AG04449 (cell line): Measurements from ENCODE around the gene ADGRL3.

Source experiments
- CTCF ChIA-PET: fragments of 350-600 bp; formaldehyde crosslinking; extraction: SDS; loops from one replicate; lab custom pipeline; 2021; ENCODE audit warnings: antibody characterized with exemption; lab: Yijun Ruan, JAX
- POLR2A ChIA-PET: fragments of 400-600, 350-600 bp; formaldehyde crosslinking; extraction: SDS; loops from one replicate; lab custom pipeline; 2020; ENCODE audit warnings: antibody characterized with exemption, inconsistent platforms; lab: Yijun Ruan, JAX
- DNase-seq: peaks from one replicate; pipeline ENCODE4 v3.0.0-alpha.2; 2010; ENCODE audit warnings: low read depth, low spot score
- H3K4me3 ChIP-seq: 2 replicates; pipeline ENCODE4 v1.5.1; 2011; ENCODE audit warnings: low read depth, mild to moderate bottlenecking, control low read depth, low read length
- TF ChIP-seq, protein P1 (sequence below): IDR thresholded peaks from one replicate; pipeline ENCODE4 v1.5.1; 2011; ENCODE audit warnings: mild to moderate bottlenecking, moderate library complexity, low read length, control low read depth, inconsistent platforms; ENCODE audit not compliant: insufficient read depth; ENCODE audit errors: missing control alignments

Gene ADGRL3

GRCh38 chr4:61882381-61882780 is 682.3 kb downstream of the ADGRL3 start:
- ChIA-PET CTCF (no interaction called here), POLR2A (no interaction called here)
- H3K4me3 ChIP-seq: no peak overlapping the region
- no peak for DNase-seq
- TF ChIP-seq, protein P1, sequence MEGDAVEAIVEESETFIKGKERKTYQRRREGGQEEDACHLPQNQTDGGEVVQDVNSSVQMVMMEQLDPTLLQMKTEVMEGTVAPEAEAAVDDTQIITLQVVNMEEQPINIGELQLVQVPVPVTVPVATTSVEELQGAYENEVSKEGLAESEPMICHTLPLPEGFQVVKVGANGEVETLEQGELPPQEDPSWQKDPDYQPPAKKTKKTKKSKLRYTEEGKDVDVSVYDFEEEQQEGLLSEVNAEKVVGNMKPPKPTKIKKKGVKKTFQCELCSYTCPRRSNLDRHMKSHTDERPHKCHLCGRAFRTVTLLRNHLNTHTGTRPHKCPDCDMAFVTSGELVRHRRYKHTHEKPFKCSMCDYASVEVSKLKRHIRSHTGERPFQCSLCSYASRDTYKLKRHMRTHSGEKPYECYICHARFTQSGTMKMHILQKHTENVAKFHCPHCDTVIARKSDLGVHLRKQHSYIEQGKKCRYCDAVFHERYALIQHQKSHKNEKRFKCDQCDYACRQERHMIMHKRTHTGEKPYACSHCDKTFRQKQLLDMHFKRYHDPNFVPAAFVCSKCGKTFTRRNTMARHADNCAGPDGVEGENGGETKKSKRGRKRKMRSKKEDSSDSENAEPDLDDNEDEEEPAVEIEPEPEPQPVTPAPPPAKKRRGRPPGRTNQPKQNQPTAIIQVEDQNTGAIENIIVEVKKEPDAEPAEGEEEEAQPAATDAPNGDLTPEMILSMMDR: no peak

DNA sequence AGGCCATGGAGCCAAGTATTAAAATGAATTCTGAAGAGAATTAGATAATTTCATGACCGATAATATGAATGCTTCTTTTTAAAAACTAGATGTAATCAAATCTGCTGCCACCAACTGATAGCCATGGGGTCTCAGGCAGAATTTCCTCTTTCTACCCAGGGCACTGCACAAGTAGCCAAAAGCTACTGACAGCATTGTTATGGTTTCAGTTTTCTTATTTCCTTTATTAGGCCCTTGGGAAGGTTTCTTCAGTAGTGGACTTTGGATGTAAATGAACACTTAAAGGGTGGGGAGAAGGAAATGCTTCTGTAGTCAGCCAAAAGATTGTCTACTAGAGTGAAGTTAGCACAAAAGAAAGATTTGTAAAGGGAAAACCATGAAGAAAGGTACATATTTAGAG is 686.0 kb downstream of the ADGRL3 start:
- ChIA-PET CTCF (no interaction called here), POLR2A (no interaction called here)

DNA sequence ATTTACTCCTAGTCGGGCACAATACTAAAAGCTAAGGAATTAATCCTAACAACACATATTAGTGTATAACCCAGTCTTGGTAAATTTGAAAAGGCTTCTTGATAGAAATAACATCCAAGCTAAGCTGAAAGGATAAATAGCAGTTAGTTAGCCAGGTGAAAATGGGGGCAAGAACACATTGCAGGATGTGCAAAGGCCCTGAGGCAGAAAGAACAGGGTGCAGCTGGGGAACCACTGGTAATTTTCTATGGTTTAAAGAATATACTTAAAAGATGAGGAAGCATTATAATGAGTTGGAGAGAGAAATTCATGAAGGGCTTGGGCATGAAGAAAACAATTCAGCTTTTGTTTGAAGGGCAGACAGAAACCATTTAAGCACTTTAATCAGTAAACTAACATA is 689.0 kb downstream of the ADGRL3 start:
- no peak for DNase-seq
- TF ChIP-seq, protein P1: no peak
- POLR2A ChIA-PET: no interaction called here
- CTCF ChIA-PET: no interaction called here
- H3K4me3 ChIP-seq: no peak overlapping the region

More for the DNA sequence above, 686.0 kb downstream of the ADGRL3 start:
- no peak overlapping the region for H3K4me3 ChIP-seq
- no peak for DNase-seq
- TF ChIP-seq, protein P1: no peak

DNA sequence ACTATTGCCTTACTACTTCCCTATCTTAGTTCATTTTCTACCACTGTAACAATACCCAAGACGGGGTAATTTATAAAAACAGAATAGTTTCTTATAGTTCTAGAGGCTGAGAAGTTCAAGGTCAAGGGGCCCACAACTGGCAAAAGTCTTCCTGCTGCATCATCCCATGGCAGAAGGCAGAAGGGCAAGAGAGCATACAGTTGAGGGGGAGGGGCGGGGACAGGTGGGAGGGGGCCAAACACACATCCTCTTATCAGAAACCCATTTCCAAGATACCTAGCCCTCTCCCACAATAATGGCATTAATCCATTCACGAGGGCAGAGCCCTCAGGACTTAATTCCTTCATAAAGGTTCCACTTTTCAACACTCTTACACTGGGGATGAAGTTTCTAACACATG is 690.2 kb downstream of the ADGRL3 start:
- no peak overlapping the region for H3K4me3 ChIP-seq
- CTCF ChIA-PET: no interaction called here
- TF ChIP-seq, protein P1: no peak
- DNase-seq: no peak
- POLR2A ChIA-PET: no interaction called here

- ChIA-PET POLR2A (no interaction called here), CTCF (no interaction called here)
- no peak overlapping the region for H3K4me3 ChIP-seq
- TF ChIP-seq, protein P1: no peak
- DNase-seq: no peak
Measured at GRCh38 chr4:61891953-61892352, 691.8 kb downstream of the ADGRL3 start.

DNA sequence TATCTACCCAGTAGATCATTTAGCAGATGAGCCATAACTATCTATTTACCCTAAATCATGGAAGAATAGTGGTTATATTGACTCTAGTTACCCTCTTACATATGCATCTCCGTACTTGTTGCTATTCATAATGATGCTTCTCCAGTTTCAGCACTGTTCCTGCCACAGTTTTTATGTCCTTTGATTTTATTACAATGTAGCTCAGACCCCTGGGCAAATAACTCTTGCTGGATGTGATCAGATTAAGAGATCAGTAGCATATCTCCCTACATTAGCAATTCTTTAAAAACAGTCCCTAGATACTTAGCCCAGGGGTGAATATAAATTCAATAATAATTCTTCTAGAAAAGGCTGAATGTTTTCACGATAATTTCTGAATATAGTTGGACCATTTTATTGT is 696.5 kb downstream of the ADGRL3 start:
- H3K4me3 ChIP-seq: no peak overlapping the region
- ChIA-PET POLR2A (no interaction called here), CTCF (no interaction called here)
- no peak for DNase-seq
- TF ChIP-seq, protein P1: no peak
